K562 (cell line): Measurements from ENCODE around the gene WFIKKN1.

Source experiments
- STAT6 ChIP-seq: sonication (generic); formaldehyde crosslinking; IDR thresholded peaks from 2 replicates; pipeline ENCODE4 v1.8.1; 2023; ENCODE audit warnings: mild to moderate bottlenecking, missing genetic modification reagents
- VEZF1 ChIP-seq: fragments of 200-800 bp; sonication (Bioruptor generic); IDR thresholded peaks from 2 replicates; pipeline ENCODE4 v1.6.1; 2017; ENCODE audit warnings: missing genetic modification characterization, missing compliant biosample characterization

GRCh38 chr16:667113-667779 lies 36.5 kb downstream of the WFIKKN1 start:
- no peak for TF ChIP-seq VEZF1 (CRISPR knock-in tag)
- TF ChIP-seq STAT6, result no peak
